Peyer's patch (tissue), 4 donors: ENCODE data around the gene AFDN. TPM values are rescaled to one million over a fixed set of nuclear protein-coding genes. Genes with fewer than 3 reads are reported as not detected.

Experiments used
- DNase-seq, 3 donors: peaks; one replicate each; pipeline ENCODE4 v3.0.0-alpha.2; 2017 to 2019
- H3K27ac ChIP-seq, 4 donors: fragments of 200-600 bp; sonication (generic); one replicate each; pipeline ENCODE4 v1.5.1; 2016 to 2019
- H3K27me3 ChIP-seq, 2 donors: fragments of 200-600 bp; sonication (generic); one replicate each; pipeline ENCODE4 v1.5.1; 2019
- H3K36me3 ChIP-seq, 3 donors: fragments of 200-600 bp; sonication (generic); one replicate each; pipeline ENCODE4 v1.5.1; 2016 to 2019
- H3K4me1 ChIP-seq, 4 donors: fragments of 200-600 bp; sonication (generic); one replicate each; pipeline ENCODE4 v1.5.1; 2016 to 2019
- H3K4me3 ChIP-seq, 4 donors: fragments of 200-600 bp; sonication (generic); 1 replicate in 3 of 4; 2 replicates in 1 of 4; pipeline ENCODE4 v1.5.1; 2016 to 2019; ENCODE audit warnings: mild to moderate bottlenecking in 1 of 4
- H3K9me3 ChIP-seq, 4 donors: fragments of 200-600 bp; sonication (generic); one replicate each; pipeline ENCODE4 v1.5.1; 2016 to 2019; ENCODE audit warnings: mild to moderate bottlenecking in 1 of 4
- CTCF ChIP-seq, 6 experiments: fragments of 450-650 bp in 4 of 6; fragments of 200-600 bp in 2 of 6; sonication (generic) in 1 of 6; IDR thresholded peaks; one replicate each; pipeline ENCODE4 v1.5.1; 2017 to 2019; ENCODE audit warnings: antibody characterized with exemption in 6 of 6, mild to moderate bottlenecking in 3 of 6, moderate library complexity in 1 of 6
- POLR2A ChIP-seq, 2 donors: fragments of 450-650 bp; IDR thresholded peaks; one replicate each; pipeline ENCODE4 v1.5.1; 2017; ENCODE audit warnings: antibody characterized with exemption in 2 of 2, mild to moderate bottlenecking in 2 of 2, moderate library complexity in 2 of 2
- total RNA-seq, 4 donors: library from RNA; depleted of rRNA; stranded (reverse); fragments of >200 nt; gene quantifications; one replicate each; pipeline ENCODE4 v1.1.0, GENCODE V29; 2016

The AFDN gene
- 100 to 1,000 TPM; 265 to 326 (median 313) TPM for total RNA-seq

GRCh38 chr6:167826896-167827582 is at the start of gene AFDN:
TSS of gene AFDN (plus strand) at chr6:167826911. CDS start at chr6:167827133, 222 bp downstream.
- Histone ChIP-seq H3K27ac (peak within 1 kb of the TSS; percentile 62 to 96 (median 76)), H3K27me3 (no peaks in the 10 kb centered on the region), H3K4me1 (peaks cover 0 to 24% (median 6%) of the 10 kb centered on the region in 4 donors), H3K4me3 (peak within 1 kb of the TSS; percentile 59 to 91 (median 66)), H3K9me3 (no peaks in the 10 kb centered on the region), H3K36me3 (no peaks in the 10 kb centered on the region)
- TF ChIP-seq POLR2A (IDR thresholded peaks at IDR 0.05), result peak in 1 of 2 donors; percentile 45
- TF ChIP-seq CTCF (IDR thresholded peaks at IDR 0.05), result no peak
- peak in 1 of 3 donors; percentile 54 for DNase-seq

GRCh38 chr6:167778497-167779128 is 48.1 kb upstream of the AFDN start:
- H3K36me3 ChIP-seq, result no peaks in the 10 kb centered on the region
- no peak overlapping the region for H3K4me3 ChIP-seq
- no peaks in the 10 kb centered on the region for H3K9me3 ChIP-seq
- no peak for TF ChIP-seq POLR2A (IDR thresholded peaks at IDR 0.05)
- no peak for TF ChIP-seq CTCF (IDR thresholded peaks at IDR 0.05)
- peaks cover 0 to 15% (median 0%) of the 10 kb centered on the region in 4 donors for H3K4me1 ChIP-seq
- H3K27me3 ChIP-seq, result no peaks in the 10 kb centered on the region
- peak in 1 of 3 donors; percentile 48 for DNase-seq
- H3K27ac ChIP-seq, result no peak overlapping the region

- Histone ChIP-seq H3K27me3 (no peaks in the 10 kb centered on the region), H3K9me3 (no peaks in the 10 kb centered on the region), H3K4me1 (peaks cover 0 to 17% (median 0%) of the 10 kb centered on the region in 4 donors), H3K27ac (no peak overlapping the region), H3K36me3 (no peaks in the 10 kb centered on the region), H3K4me3 (no peak overlapping the region)
- TF ChIP-seq CTCF (IDR thresholded peaks at IDR 0.05) (no peak), POLR2A (IDR thresholded peaks at IDR 0.05) (no peak)
- DNase-seq, result peak in 1 of 3 donors; percentile 37
Observed at GRCh38 chr6:167779129-167779992, 47.4 kb upstream of the AFDN start.

GRCh38 chr6:167779993-167780655 is 46.6 kb upstream of the AFDN start:
- peak in 1 of 3 donors; percentile 24 for DNase-seq
- Histone ChIP-seq H3K9me3 (no peaks in the 10 kb centered on the region), H3K4me3 (no peak overlapping the region), H3K27ac (no peak overlapping the region), H3K4me1 (peaks cover 0 to 17% (median 0%) of the 10 kb centered on the region in 4 donors), H3K36me3 (no peaks in the 10 kb centered on the region), H3K27me3 (no peaks in the 10 kb centered on the region)
- TF ChIP-seq POLR2A (IDR thresholded peaks at IDR 0.05) (no peak), CTCF (IDR thresholded peaks at IDR 0.05) (no peak)
